Right lobe of liver (tissue), 4 donors: ENCODE measurements around the gene CAV1.

ENCODE experiments used
- CTCF ChIP-seq, 4 donors: fragments of 200-600 bp in 3 of 4; fragments of 450-650 bp in 1 of 4; IDR thresholded peaks; one replicate each; pipeline versions ENCODE4 v1.5.1 to v1.8.0; 2016 to 2022; ENCODE audit warnings: antibody characterized with exemption in 4 of 4, mild to moderate bottlenecking in 2 of 4
- POLR2A ChIP-seq: fragments of 450-650 bp; IDR thresholded peaks from one replicate; pipeline ENCODE4 v1.6.1; 2017; ENCODE audit warnings: antibody characterized with exemption, mild to moderate bottlenecking
- donor health status: DM: no; HTN: no; CAD: no.
- donor health status: DM: no; HTN: no; CAD: no.
- donor health status: DM: no; HTN: yes; CAD: no.

GRCh38 chr7:116572036-116572435, 47.2 kb downstream of the CAV1 start:
- TF ChIP-seq CTCF (IDR thresholded peaks at IDR 0.05): no peak
- no peak for TF ChIP-seq POLR2A
